ENCODE data around the gene FCHSD1.

FCHSD1 gene

GRCh38 chr5:141674747-141675146, 23.5 kb upstream of the FCHSD1 start:
- TF ChIP-seq CTCF (IDR thresholded peaks at IDR 0.05; ENCODE audit: low read depth, low read length): no peak
- no peak overlapping the region for H3K4me3 ChIP-seq (ENCODE audit: low read depth, low read length)
- in situ Hi-C loops (cut with HindIII; ENCODE audit: low sequenced_read_pairs): no loop called here
- DNase-seq (ENCODE audit: low read depth, low spot score): no peak

- in situ Hi-C loops (cut with HindIII; ENCODE audit: low sequenced_read_pairs): no loop called here
- H3K4me3 ChIP-seq (ENCODE audit: low read depth, low read length): no peak overlapping the region
- DNase-seq (ENCODE audit: low read depth, low spot score): no peak
- no peak for TF ChIP-seq CTCF (IDR thresholded peaks at IDR 0.05; ENCODE audit: low read depth, low read length)
Observed at GRCh38 chr5:141672841-141673813, 21.9 kb upstream of the FCHSD1 start.

- in situ Hi-C loops (cut with HindIII; ENCODE audit: low sequenced_read_pairs): no loop called here
- no peak overlapping the region for H3K4me3 ChIP-seq (ENCODE audit: low read depth, low read length)
- no peak for TF ChIP-seq CTCF (IDR thresholded peaks at IDR 0.05; ENCODE audit: low read depth, low read length)
- no peak for DNase-seq (ENCODE audit: low read depth, low spot score)
Observed at GRCh38 chr5:141672071-141672840, 21.0 kb upstream of the FCHSD1 start.

- DNase-seq (ENCODE audit: low read depth, low spot score): no peak
- peak; percentile 10 for TF ChIP-seq CTCF (IDR thresholded peaks at IDR 0.05; ENCODE audit: low read depth, low read length)
- H3K4me3 ChIP-seq (ENCODE audit: low read depth, low read length): no peak overlapping the region
- in situ Hi-C loops (cut with HindIII; ENCODE audit: low sequenced_read_pairs): no loop called here
Observed at GRCh38 chr5:141669520-141669919, 18.3 kb upstream of the FCHSD1 start.

GRCh38 chr5:141668601-141669265, 17.5 kb upstream of the FCHSD1 start:
- peak; percentile 24 for DNase-seq (ENCODE audit: low read depth, low spot score)
- no peak overlapping the region for H3K4me3 ChIP-seq (ENCODE audit: low read depth, low read length)
- no peak for TF ChIP-seq CTCF (IDR thresholded peaks at IDR 0.05; ENCODE audit: low read depth, low read length)
- in situ Hi-C loops (cut with HindIII; ENCODE audit: low sequenced_read_pairs): no loop called here
